OCI-LY1 (cell line): Measurements from ENCODE around the gene SERP2.

Source experiments
- H2AFZ ChIP-seq: fragments of 200-600 bp; sonication (generic), shearing (Covaris generic); 2 replicates; pipeline ENCODE4 v1.6.0; 2014; ENCODE audit warnings: antibody characterized with exemption, mild to moderate bottlenecking, low read length
- H3F3A ChIP-seq: fragments of 200-600 bp; sonication (generic), shearing (Covaris generic); 2 replicates; pipeline ENCODE4 v1.6.0; 2014; ENCODE audit warnings: mild to moderate bottlenecking, antibody characterized with exemption, low read length, moderate library complexity; ENCODE audit not compliant: insufficient read depth
- H3K27ac ChIP-seq: fragments of 200-600 bp; sonication (generic); 2 replicates; pipeline ENCODE4 v1.5.1; 2014; ENCODE audit warnings: low read length, mixed run types, mild to moderate bottlenecking, low read depth; ENCODE audit not compliant: poor library complexity, severe bottlenecking
- H3K27me3 ChIP-seq: fragments of 200-600 bp; sonication (generic); 2 replicates; pipeline ENCODE4 v1.6.0; 2014; ENCODE audit warnings: antibody characterized with exemption, mild to moderate bottlenecking, low read length, moderate library complexity; ENCODE audit not compliant: insufficient read depth
- H3K36me3 ChIP-seq: fragments of 200-600 bp; sonication (generic); 2 replicates; pipeline ENCODE4 v1.6.1; 2014; ENCODE audit warnings: mild to moderate bottlenecking, antibody characterized with exemption, low read length, moderate library complexity, mixed read lengths; ENCODE audit not compliant: insufficient read depth
- H3K4me1 ChIP-seq: fragments of 200-600 bp; sonication (generic); 2 replicates; pipeline ENCODE4 v1.5.1; 2014; ENCODE audit warnings: mild to moderate bottlenecking, low read length, moderate library complexity; ENCODE audit not compliant: insufficient read depth, severe bottlenecking
- H3K4me2 ChIP-seq: fragments of 200-600 bp; sonication (generic), shearing (Covaris generic); 2 replicates; pipeline ENCODE4 v1.6.1; 2014; ENCODE audit warnings: low read length
- H3K4me3 ChIP-seq: fragments of 200-600 bp; sonication (generic); 2 replicates; pipeline ENCODE4 v1.5.1; 2014; ENCODE audit warnings: low read length, low read depth, mild to moderate bottlenecking, mixed read lengths; ENCODE audit not compliant: poor library complexity, severe bottlenecking
- H3K79me2 ChIP-seq: fragments of 200-600 bp; shearing (Covaris generic); 2 replicates; pipeline ENCODE4 v1.6.1; 2016; ENCODE audit warnings: mixed run types, low read length, mixed read lengths; ENCODE audit not compliant: insufficient read depth
- H3K9ac ChIP-seq: fragments of 200-600 bp; sonication (generic), shearing (Covaris generic); 2 replicates; pipeline ENCODE4 v1.6.1; 2014; ENCODE audit warnings: mild to moderate bottlenecking, low read length, mixed read lengths
- H3K9me2 ChIP-seq: fragments of 200-600 bp; sonication (generic), shearing (Covaris generic); 2 replicates; pipeline ENCODE4 v1.6.1; 2014; ENCODE audit warnings: low read depth, mild to moderate bottlenecking, low read length, mixed read lengths
- H3K9me3 ChIP-seq: fragments of 200-600 bp; shearing (Covaris generic); 2 replicates; pipeline ENCODE4 v1.6.1; 2014; ENCODE audit warnings: low read length, mixed read lengths
- H4K20me1 ChIP-seq: fragments of 200-600 bp; sonication (generic), shearing (Covaris generic); 2 replicates; pipeline ENCODE4 v1.6.0; 2016; ENCODE audit warnings: mild to moderate bottlenecking, low read length; ENCODE audit not compliant: insufficient read depth
- CTCF ChIP-seq: fragments of 200-600 bp; sonication (generic), shearing (Covaris generic); IDR thresholded peaks from 2 replicates; pipeline ENCODE4 v1.5.1; 2017; ENCODE audit warnings: mild to moderate bottlenecking, antibody characterized with exemption, low read length, moderate library complexity, mixed read lengths
- EZH2 ChIP-seq: fragments of 200-600 bp; sonication (generic), shearing (Covaris generic); IDR thresholded peaks from 2 replicates; pipeline ENCODE4 v1.8.0; 2017; ENCODE audit warnings: borderline replicate concordance, mixed run types, mild to moderate bottlenecking, antibody characterized with exemption, low read length, moderate library complexity, mixed read lengths

SERP2 gene

GRCh38 chr13:44337581-44337980 lies 36.0 kb upstream of the SERP2 start:
- H3K27me3 ChIP-seq = peaks cover 5% of the 10 kb centered on the region; the same call in 1 of the 2 replicates
- TF ChIP-seq CTCF (no peak), EZH2 (no peak)
- no peak overlapping the region for H3K27ac ChIP-seq
- no peaks in the 10 kb centered on the region for H3K36me3 ChIP-seq
- H3K4me2 ChIP-seq = no peak overlapping the region
- H4K20me1 ChIP-seq = no peaks in the 10 kb centered on the region
- H3K9me3 ChIP-seq = no peaks in the 10 kb centered on the region
- H3K9me2 ChIP-seq = no peaks in the 10 kb centered on the region
- H3K4me3 ChIP-seq = no peak overlapping the region
- H2AFZ ChIP-seq = no peak overlapping the region
- H3K4me1 ChIP-seq = peaks cover 5% of the 10 kb centered on the region
- H3K79me2 ChIP-seq = no peaks in the 10 kb centered on the region
- H3F3A ChIP-seq = no peaks in the 10 kb centered on the region
- H3K9ac ChIP-seq = no peak overlapping the region

- TF ChIP-seq EZH2 = no peak
- TF ChIP-seq CTCF = no peak
Observed at GRCh38 chr13:44340508-44340907, 33.1 kb upstream of the SERP2 start.

GRCh38 chr13:44342741-44343140 lies 30.9 kb upstream of the SERP2 start:
- Histone ChIP-seq H3K4me2 (no peak overlapping the region), H2AFZ (no peak overlapping the region), H3F3A (no peaks in the 10 kb centered on the region), H3K36me3 (no peaks in the 10 kb centered on the region), H3K27ac (no peak overlapping the region), H3K9me2 (no peaks in the 10 kb centered on the region), H3K9ac (no peak overlapping the region), H3K27me3 (peaks cover 5% of the 10 kb centered on the region; the same call in 1 of the 2 replicates), H3K9me3 (no peaks in the 10 kb centered on the region), H3K79me2 (no peaks in the 10 kb centered on the region), H3K4me1 (peaks cover 5% of the 10 kb centered on the region), H3K4me3 (no peak overlapping the region), H4K20me1 (no peaks in the 10 kb centered on the region)
- TF ChIP-seq CTCF = no peak
- no peak for TF ChIP-seq EZH2

More at GRCh38 chr13:44340508-44340907, 33.1 kb upstream of the SERP2 start:
- Histone ChIP-seq H3K9me3 (no peaks in the 10 kb centered on the region), H3K4me1 (peaks cover 5% of the 10 kb centered on the region), H3K9me2 (no peaks in the 10 kb centered on the region), H3K79me2 (no peaks in the 10 kb centered on the region), H3K27me3 (peaks cover 5% of the 10 kb centered on the region; the same call in 1 of the 2 replicates), H3K4me3 (no peak overlapping the region), H3K27ac (no peak overlapping the region), H2AFZ (no peak overlapping the region), H3K36me3 (no peaks in the 10 kb centered on the region), H4K20me1 (no peaks in the 10 kb centered on the region), H3K4me2 (no peak overlapping the region), H3F3A (no peaks in the 10 kb centered on the region), H3K9ac (no peak overlapping the region)
